ENCODE results near the gene PDXDC1. TPM values are rescaled to one million over a fixed set of nuclear protein-coding genes. Genes with fewer than 3 reads are reported as not detected.

The PDXDC1 gene
- total RNA-seq, 1 experiment from 2014 or later, result 94.3 TPM

DNA sequence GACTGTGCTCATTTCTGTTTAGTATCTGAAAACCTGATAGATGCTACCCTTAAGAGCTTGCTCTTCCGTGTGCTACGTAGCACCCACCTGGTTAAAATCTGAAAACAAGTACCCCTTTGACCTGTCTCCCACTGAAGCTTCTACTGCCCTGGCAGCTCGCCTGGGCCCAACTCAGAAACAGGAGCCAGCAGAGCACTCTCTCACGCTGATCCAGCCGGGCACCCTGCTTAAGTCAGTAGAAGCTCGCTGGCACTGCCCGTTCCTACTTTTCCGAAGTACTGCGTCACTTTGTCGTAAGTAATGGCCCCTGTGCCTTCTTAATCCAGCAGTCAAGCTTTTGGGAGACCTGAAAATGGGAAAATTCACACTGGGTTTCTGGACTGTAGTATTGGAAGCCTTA, 62.2 kb downstream of the PDXDC1 start:
- ATAC-seq (no peak), DNase-seq (ENCODE audit: low read depth, low spot score) (no peak)
- intact Hi-C loops (cut with micrococcal nuclease), result no loop called here
- Histone ChIP-seq H3K9ac (ENCODE audit: low read length) (no peak overlapping the region), H3K4me1 (ENCODE audit: control insufficient read depth in 1 of 2, insufficient read depth in 2 of 2, low read length in 2 of 2) (peaks cover 4 to 8% of the 10 kb centered on the region in 2 experiments; a peak in 2 of 4 replicates), H3K27me3 (ENCODE audit: insufficient read depth, low read length) (no peaks in the 10 kb centered on the region), H3K9me2 (ENCODE audit: insufficient read depth) (no peaks in the 10 kb centered on the region), H2AFZ (ENCODE audit: low read depth, low read length, poor library complexity, severe bottlenecking) (no peak overlapping the region), H3K36me3 (ENCODE audit: control insufficient read depth in 1 of 2, insufficient read depth in 2 of 2, low read length in 2 of 2) (peaks cover 27 to 49% of the 10 kb centered on the region in 2 experiments; a peak in 3 of 4 replicates), H3K4me2 (ENCODE audit: low read length) (no peak overlapping the region), H3K79me2 (ENCODE audit: insufficient read depth, low read length) (no peaks in the 10 kb centered on the region), H3K4me3 (replicated peaks in 1 of 2; ENCODE audit: low read depth in 1 of 2, low read length in 2 of 2) (no peak overlapping the region), H4K20me1 (ENCODE audit: insufficient read depth) (no peaks in the 10 kb centered on the region), H3K27ac (ENCODE audit: low read depth, low read length) (no peak overlapping the region), H3K9me3 (ENCODE audit: control insufficient read depth in 1 of 2, insufficient read depth in 1 of 2, low read depth in 1 of 2, low read length in 2 of 2) (no peaks in the 10 kb centered on the region)
- BruUV-seq (replicated peaks), result no TSS peak
- no peak for TF ChIP-seq ZNF274 (IDR thresholded peaks at IDR 0.05; ENCODE audit: low read depth, low read length)
- TF ChIP-seq, protein P1, sequence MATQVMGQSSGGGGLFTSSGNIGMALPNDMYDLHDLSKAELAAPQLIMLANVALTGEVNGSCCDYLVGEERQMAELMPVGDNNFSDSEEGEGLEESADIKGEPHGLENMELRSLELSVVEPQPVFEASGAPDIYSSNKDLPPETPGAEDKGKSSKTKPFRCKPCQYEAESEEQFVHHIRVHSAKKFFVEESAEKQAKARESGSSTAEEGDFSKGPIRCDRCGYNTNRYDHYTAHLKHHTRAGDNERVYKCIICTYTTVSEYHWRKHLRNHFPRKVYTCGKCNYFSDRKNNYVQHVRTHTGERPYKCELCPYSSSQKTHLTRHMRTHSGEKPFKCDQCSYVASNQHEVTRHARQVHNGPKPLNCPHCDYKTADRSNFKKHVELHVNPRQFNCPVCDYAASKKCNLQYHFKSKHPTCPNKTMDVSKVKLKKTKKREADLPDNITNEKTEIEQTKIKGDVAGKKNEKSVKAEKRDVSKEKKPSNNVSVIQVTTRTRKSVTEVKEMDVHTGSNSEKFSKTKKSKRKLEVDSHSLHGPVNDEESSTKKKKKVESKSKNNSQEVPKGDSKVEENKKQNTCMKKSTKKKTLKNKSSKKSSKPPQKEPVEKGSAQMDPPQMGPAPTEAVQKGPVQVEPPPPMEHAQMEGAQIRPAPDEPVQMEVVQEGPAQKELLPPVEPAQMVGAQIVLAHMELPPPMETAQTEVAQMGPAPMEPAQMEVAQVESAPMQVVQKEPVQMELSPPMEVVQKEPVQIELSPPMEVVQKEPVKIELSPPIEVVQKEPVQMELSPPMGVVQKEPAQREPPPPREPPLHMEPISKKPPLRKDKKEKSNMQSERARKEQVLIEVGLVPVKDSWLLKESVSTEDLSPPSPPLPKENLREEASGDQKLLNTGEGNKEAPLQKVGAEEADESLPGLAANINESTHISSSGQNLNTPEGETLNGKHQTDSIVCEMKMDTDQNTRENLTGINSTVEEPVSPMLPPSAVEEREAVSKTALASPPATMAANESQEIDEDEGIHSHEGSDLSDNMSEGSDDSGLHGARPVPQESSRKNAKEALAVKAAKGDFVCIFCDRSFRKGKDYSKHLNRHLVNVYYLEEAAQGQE (IDR thresholded peaks at IDR 0.05; ENCODE audit: low read depth), result no peak
- TF ChIP-seq RAD21 (IDR thresholded peaks at IDR 0.05; ENCODE audit: low read depth), result no peak
- no peak for TF ChIP-seq EZH2 (IDR thresholded peaks at IDR 0.05)
- TF ChIP-seq ZFX (IDR thresholded peaks at IDR 0.05), result no peak
- TF ChIP-seq, protein P2, sequence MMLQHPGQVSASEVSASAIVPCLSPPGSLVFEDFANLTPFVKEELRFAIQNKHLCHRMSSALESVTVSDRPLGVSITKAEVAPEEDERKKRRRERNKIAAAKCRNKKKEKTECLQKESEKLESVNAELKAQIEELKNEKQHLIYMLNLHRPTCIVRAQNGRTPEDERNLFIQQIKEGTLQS (IDR thresholded peaks at IDR 0.05), result no peak
- TF ChIP-seq SP1 (IDR thresholded peaks at IDR 0.05; ENCODE audit: low read depth), result no peak
- CTCF ChIA-PET, result no interaction called here
- POLR2A ChIA-PET, result no interaction called here
- RAD21 ChIA-PET (ENCODE audit: low non-redundant PET in 1 of 2, low total read pairs in 2 of 2, uncharacterized antibody in 2 of 2, unreplicated experiment in 2 of 2), result no interaction called here
